ENCODE data around the gene GSE1.

GRCh38 chr16:85622683-85623082 lies 9.6 kb downstream of the GSE1 start:
- TF ChIP-seq, protein P1, sequence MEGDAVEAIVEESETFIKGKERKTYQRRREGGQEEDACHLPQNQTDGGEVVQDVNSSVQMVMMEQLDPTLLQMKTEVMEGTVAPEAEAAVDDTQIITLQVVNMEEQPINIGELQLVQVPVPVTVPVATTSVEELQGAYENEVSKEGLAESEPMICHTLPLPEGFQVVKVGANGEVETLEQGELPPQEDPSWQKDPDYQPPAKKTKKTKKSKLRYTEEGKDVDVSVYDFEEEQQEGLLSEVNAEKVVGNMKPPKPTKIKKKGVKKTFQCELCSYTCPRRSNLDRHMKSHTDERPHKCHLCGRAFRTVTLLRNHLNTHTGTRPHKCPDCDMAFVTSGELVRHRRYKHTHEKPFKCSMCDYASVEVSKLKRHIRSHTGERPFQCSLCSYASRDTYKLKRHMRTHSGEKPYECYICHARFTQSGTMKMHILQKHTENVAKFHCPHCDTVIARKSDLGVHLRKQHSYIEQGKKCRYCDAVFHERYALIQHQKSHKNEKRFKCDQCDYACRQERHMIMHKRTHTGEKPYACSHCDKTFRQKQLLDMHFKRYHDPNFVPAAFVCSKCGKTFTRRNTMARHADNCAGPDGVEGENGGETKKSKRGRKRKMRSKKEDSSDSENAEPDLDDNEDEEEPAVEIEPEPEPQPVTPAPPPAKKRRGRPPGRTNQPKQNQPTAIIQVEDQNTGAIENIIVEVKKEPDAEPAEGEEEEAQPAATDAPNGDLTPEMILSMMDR (IDR thresholded peaks at IDR 0.05): no peak
- no peak for TF ChIP-seq POLR2A (IDR thresholded peaks at IDR 0.05)
